Germinal center (tissue), 1 donor: ENCODE measurements around the gene CNTNAP2.
A peak's percentile ranks its signal among the peaks of the same experiment; 100 is the strongest.

ENCODE experiments used
- DNase-seq: peaks from one replicate; pipeline ENCODE4 v3.0.0; 2012; ENCODE audit warnings: mixed read lengths, low spot score

Gene CNTNAP2

GRCh38 chr7:148211740-148212151 is 2095.1 kb downstream of the CNTNAP2 start:
- no peak for DNase-seq

GRCh38 chr7:148212731-148213130 is 2096.1 kb downstream of the CNTNAP2 start:
- no peak for DNase-seq

DNA sequence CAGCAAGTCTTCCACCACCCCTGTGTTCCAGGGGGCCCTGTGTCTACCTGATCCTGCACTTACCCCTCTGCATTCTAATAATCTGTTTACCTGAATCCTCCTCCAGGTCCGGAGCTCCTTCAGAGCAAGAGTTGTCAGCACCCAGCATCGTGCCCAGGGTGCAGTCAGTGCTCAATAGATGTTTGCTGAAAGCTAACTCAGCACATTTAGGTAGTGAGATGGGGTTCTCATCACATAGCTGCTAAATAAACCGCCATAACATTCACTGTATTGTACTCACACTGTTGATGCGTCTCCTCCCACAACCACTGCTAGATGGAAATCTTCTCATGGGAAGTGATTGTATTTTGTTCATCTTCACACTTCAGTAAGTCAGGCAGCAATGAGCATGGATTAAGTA is 2097.5 kb downstream of the CNTNAP2 start:
- no peak for DNase-seq

DNA sequence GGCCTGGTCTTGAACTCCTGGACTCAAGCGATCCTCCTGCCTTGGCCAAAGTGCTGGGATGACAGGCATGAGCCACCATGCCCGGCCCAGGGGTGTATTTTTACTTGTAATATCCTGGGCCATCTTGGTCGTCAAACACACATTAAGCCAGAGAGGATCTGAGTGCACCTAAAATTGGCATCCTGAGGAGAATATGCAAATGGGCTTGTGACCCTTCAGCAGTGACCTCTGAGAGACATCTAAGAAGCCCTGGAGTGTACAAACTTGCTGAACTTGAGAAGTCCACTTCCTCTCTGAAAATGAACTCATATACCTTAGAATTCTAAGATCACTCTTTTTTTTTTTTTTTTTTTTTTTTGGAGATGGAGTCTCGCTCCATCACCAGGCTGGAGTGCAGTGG is 2102.0 kb downstream of the CNTNAP2 start:
- DNase-seq = no peak

DNA sequence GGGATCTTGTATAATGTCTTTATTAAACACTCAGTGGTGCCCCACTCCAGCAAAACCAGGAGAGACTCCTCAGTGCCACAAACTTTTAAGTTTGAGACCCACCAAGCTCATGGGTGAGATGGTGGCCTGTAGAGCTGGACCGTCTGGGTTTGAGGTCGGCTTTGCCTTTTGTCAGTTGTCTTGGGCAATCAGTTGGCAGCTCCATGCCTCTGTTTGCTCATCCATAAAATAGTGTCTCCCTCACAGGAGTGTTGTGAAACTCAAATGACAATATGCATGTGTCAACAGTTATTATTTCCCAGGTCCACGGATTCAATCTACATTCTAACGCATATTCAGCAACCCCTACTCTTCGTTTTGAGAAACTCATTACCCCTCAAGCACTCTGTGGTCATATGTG is 2106.1 kb downstream of the CNTNAP2 start:
- DNase-seq = no peak

- DNase-seq = no peak
These were observed 2106.6 kb downstream of the CNTNAP2 start for GRCh38 chr7:148223160-148223559.

DNA sequence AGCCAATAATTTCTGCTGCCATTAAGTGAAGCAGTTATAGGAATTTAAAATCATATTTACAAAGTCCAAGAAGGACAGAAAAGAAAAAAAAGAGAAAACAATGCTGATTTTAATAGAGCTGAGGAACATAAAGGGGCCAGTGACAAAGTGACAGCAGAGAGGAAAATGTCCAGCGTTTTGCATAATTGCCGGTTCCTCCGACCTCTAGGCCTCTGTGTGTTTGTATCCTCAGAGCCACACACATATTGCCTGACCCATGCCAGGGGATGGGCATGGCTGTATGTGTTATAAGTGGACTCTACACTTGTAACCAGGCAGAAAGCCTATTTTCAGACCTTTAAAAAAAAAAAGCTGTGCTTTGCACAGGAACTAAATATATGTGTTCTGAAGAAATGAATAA is 2107.1 kb downstream of the CNTNAP2 start:
- DNase-seq = no peak

DNA sequence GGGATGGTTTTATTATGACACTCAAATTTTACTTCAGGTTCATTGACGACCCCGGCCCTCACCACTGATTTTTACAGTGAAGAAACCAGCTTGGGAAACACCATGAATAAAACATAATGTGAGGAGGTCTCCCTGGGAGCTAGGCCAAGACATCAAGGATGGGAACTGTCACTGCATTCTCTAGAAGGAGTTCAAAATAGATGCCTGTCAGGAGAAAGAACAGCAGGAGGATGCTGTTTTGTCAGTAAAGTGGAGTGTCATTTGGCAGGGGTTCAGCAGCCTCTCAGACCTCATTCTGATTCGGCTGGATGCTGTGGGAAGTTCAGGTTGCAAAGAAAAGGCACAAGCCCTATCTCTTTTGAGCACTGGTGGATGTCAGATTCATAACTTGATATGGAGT is 2113.7 kb downstream of the CNTNAP2 start:
- DNase-seq = no peak

DNA sequence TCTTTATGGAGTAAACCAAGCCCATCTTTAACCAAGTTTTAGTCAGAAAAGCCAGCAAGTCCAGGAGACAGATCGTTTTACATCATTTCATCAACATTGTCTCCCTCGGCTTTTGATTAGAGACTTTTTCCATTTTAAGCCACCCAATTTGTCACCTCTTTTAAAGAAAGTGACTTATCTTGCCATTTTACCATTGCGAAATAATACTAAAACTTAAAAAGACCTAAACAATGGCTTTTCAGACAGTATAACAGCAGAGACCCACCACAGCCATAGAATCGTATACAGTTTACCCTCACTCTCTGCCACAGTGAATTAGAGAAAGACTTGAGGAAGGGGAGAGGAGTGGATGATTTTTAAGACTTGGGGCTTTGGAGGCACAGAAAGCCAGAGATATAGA is 2114.3 kb downstream of the CNTNAP2 start:
- DNase-seq = no peak

- DNase-seq = no peak
These were observed 2116.2 kb downstream of the CNTNAP2 start for GRCh38 chr7:148232784-148233183.

GRCh38 chr7:148234715-148235114 is 2118.1 kb downstream of the CNTNAP2 start:
- DNase-seq = no peak

DNA sequence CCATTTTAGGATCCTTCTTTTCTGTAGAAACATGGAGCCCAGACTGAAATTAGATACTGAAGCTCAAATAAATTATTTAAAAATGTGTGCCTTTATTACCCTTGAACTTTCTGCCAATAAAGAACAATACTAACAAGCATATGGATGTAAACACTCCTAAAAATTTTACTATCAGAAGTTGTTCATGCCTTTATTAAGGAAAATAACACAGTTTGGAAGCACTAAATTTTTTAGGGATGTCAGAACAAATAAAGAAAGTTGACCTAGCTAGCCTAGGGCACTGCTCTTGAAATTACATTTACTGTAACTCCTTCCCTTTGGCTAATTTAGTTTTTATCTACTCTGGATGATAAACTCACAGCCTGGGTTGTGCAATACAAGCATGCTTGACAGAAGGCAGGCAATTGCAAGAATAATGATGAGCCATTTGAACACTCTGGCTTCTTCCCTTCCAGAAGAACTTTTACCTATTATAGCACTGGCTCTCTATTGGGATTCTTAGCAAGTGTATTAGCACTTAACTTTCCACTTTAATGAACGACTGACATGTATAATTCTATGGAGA is 2122.2 kb downstream of the CNTNAP2 start:
- DNase-seq = no peak

DNA sequence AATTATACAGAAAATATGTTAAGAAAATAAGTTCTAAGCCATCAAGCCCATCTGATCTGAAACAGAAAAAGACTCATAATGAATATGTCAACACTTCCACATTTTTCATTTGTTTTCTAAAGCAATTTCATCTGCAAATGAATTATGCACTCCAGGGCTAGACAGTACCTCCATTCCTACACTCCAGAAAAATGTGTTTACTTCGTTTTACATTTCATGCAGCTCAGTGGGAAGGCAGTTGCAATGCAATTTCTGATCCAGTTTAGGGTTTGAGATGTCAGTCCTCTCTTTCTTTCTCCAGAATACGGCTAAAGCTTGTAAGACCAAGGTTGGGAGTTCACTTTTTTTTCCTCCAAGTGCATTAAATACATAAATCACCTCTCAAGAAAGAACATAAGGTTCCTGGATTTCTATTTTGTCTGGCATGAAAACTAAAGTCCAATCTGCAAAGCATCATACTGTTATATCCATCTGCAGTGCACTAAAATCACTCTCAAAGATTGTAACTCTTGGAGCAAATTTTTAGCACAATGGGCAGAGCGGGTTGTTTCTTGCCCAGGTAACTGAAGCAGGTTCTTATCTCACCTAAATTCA is 2125.2 kb downstream of the CNTNAP2 start:
- DNase-seq = no peak

DNA sequence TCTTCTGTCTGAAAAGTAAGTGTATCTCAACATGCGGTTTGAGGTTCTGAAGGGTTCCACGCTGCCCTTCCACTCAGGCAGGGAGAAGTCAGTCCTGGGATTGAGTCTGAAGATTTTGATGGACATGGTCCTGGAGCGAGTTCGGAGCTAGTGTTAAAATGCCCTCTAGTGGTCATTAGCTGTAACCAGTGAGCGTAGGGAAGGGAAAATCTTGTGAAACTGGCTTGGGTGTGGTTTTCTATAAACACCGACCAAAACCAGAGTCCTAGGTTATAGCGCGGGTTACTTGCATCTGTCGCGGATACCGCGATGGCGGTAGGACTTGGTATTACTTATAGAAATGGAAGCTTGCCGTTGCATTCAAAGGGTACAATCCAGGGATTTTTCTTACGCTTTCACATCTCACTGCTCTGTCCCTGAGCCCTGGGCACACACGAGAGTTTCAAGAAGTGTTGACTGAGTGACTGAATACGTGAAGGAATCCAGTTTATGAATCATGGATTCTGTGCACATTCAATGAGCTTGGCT is 2125.8 kb downstream of the CNTNAP2 start:
- peak; percentile 44 for DNase-seq

DNA sequence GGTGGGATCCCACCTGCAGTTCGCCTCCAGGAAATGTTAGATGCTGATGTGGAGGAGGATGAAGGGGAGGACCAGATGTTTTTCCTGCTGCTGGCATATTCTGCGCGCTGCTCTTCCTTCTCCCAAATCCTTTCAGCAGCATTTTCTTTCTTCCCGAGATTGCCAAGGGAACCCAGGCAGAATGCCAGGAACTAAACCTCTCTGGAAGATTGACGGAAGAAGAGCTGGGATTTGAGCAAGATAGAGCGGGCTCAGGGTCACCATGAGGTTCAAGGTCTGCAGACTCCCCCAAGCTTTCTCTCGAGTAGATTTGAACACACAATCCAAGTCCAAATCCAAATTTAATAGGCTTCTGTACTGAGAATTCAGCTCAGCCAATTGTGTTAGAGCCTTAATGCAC is 2128.8 kb downstream of the CNTNAP2 start:
- DNase-seq = no peak

DNA sequence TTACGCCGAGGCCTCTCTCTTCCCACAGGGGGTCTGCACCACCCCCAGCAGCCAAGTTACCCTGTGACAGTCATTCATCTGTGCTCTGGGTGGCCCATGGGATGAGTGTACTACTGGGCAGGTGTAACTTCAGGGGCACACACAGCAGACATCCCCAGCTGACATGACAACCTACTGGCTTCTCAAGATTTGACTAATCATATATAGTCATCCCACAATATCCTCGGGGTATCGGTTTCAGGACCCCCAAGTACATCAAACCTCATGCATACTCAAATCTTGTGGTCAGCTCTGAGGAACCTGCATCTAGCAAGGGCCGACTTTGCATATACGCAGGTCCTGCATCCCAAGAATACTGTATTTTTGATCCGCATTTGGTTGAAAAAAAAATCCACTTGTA is 2137.0 kb downstream of the CNTNAP2 start:
- no peak for DNase-seq

DNA sequence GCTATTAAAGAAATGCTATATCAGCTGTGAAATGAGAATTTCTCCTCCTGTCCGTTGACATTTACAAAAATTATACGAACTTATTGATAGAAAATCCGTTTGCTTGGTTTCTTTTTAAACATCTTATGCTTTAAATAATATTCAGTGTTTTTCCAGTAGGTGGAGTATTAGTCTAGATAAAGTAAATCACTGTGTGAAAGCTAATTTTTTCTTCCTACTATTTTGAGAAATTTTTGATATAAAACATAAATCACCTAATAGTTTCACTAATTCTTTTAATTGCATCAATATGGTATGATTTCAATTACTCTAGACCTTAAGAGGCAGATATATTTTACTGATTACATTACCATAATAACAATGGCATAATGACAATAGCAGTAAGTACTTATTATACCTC is 2138.7 kb downstream of the CNTNAP2 start:
- no peak for DNase-seq

DNA sequence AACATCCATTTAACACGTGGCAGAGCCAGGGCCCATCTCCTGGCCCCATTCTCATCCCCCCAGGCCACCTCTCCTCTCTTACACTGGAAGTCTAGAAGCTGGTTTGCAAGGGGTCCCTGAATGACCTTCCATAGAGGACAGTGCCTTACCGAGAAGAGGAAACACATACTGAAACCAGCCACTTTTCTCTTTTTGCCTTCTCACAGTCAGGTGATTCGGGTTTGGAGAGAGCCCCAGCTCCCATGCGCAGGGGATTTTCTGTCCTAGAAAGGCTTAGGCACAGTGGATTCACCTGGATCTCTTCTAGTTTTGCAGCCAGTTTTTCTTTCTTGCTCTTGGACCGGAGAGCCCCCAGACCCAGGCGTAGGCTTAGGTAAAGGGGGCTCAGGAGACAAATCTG is 2139.8 kb downstream of the CNTNAP2 start:
- no peak for DNase-seq

- DNase-seq = no peak
These were observed 2144.0 kb downstream of the CNTNAP2 start for GRCh38 chr7:148260599-148260998.

DNA sequence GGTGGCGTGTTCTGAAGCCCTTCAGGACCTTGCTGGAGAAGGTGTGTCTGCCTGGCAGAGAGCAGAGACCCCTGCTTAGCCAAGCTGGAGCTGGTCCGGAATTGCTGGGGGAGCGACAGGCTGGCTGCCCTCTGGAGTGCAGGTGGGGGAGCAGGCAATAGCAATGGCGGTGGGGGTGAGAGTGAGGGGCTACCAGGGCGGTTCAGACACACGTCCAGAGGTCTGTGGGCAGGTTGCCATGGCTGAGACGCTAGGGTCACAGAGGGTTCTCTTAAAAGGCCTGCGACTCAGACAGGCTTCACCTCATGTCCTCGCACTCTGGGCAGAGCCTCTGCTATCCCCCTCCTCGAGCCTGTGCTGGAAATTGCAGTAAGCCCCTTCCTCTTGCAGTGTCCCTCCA is 2144.9 kb downstream of the CNTNAP2 start:
- no peak for DNase-seq

GRCh38 chr7:148261996-148262688 is 2145.5 kb downstream of the CNTNAP2 start:
- no peak for DNase-seq

GRCh38 chr7:148262721-148263229 is 2146.2 kb downstream of the CNTNAP2 start:
- peak; percentile 68 for DNase-seq

DNA sequence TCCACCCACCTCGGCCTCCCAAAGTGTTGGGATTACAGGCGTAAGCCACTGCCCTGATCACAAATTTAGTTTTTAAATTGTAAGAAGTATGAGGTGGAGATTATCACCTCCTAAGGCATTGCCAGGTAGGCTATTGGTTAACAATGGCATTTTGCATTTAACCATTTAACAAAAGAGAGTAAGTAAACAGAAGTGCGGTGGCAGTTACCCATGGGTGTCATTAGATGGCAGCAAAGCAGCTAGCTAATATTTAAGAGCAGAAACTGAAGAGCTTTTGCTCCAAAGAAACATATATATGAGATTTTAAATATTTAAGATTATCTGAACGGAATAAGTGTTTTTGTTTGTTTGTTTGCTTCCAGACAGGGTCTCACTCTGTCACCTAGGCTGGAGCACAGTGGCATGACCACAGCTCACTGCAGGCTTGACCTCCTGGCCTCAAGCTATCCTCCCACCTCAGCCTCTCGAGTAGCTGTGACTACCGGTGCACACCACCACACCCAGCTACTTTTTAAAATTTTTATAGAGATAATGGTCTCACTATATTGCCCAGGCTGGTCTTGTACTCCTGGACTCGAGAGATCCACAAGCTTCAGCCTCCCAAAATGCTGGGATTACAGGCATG is 2148.4 kb downstream of the CNTNAP2 start:
- peak; percentile 33 for DNase-seq
